Activated T-cell treated with anti-CD3 and anti-CD28 coated beads, Interleukin-2, amount 50 U/mL, for 24 hours (primary cell): ENCODE data around the gene TAS2R46.
"Not testable (repeated sequence)": the region's sequence is repeated elsewhere in the genome, so short reads cannot be mapped to it uniquely, and the experiment has no call there.

ENCODE experiments used
- DNase-seq: peaks from one replicate; pipeline ENCODE4 v3.0.0-alpha.2; 2020
- H3K27ac Mint-ChIP-seq: 2 replicates; pipeline ENCODE4 v1.8.0; 2020; ENCODE audit warnings: mild to moderate bottlenecking, mixed read lengths
- H3K27me3 Mint-ChIP-seq: 2 replicates; pipeline ENCODE4 v1.8.0; 2020; ENCODE audit warnings: mixed read lengths
- H3K36me3 Mint-ChIP-seq: 2 replicates; pipeline ENCODE4 v1.8.0; 2020; ENCODE audit warnings: low read depth, mixed read lengths
- H3K4me1 Mint-ChIP-seq: 2 replicates; pipeline ENCODE4 v1.8.0; 2020; ENCODE audit warnings: low read depth, mixed read lengths
- H3K4me3 Mint-ChIP-seq: 2 replicates; pipeline ENCODE4 v1.8.0; 2020; ENCODE audit warnings: mild to moderate bottlenecking, moderate library complexity, mixed read lengths
- H3K9me3 Mint-ChIP-seq: 2 replicates; pipeline ENCODE4 v1.8.0; 2020; ENCODE audit warnings: mixed read lengths

Gene TAS2R46, protein sequence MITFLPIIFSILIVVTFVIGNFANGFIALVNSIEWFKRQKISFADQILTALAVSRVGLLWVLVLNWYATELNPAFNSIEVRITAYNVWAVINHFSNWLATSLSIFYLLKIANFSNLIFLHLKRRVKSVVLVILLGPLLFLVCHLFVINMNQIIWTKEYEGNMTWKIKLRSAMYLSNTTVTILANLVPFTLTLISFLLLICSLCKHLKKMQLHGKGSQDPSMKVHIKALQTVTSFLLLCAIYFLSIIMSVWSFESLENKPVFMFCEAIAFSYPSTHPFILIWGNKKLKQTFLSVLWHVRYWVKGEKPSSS

DNA sequence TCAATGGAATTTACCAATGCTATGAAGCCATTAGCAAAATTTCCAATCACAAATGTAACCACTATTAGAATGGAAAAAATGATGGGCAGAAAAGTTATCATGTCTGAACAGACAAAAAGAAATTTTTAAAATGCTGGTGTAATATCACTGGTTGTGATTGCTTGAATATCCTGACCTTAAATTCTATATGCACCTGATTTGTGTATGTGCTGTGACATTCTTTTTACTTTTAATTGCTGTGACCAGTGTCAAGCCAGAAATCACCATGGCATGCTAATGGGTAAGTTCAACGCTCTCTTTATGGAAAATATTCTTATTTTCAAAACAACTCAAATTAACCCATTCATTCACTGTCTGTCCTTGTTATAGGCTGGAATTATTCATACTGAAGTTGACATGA lies at the start of gene TAS2R46:
TSS of gene TAS2R46 (minus strand) at position 101 of the 400 bp plus-strand sequence. CDS start at position 101, 0 bp downstream.
- H3K27me3 Mint-ChIP-seq, DNase-seq, H3K27ac Mint-ChIP-seq, H3K9me3 Mint-ChIP-seq, H3K4me3 Mint-ChIP-seq: not testable (repeated sequence)
- Mint-ChIP-seq H3K4me1 (peaks cover 36% of the 10 kb centered on the region), H3K36me3 (peaks cover 30% of the 10 kb centered on the region)

DNA sequence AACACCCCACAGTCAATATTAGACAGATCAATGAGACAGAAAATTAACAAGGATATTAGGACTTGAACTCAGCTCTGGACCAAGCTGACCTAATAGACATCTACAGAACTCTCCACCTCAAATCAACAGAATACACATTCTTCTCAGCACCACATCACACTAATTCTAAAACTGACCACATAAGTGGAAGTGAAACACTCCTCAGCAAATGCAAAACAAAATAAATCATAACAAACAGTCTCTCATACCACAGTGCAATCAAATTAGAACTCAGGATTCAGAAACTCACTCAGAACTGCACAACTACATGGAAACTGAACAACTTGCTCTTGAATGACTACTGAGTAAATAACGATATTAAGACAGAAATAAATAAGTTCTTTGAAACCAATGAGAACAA lies 49.1 kb upstream of the TAS2R46 start:
- not testable (repeated sequence) for H3K4me3 Mint-ChIP-seq, H3K27me3 Mint-ChIP-seq, DNase-seq
- H3K4me1 Mint-ChIP-seq = peaks cover 63% of the 10 kb centered on the region
- H3K36me3 Mint-ChIP-seq = peaks cover 95% of the 10 kb centered on the region
- H3K27ac Mint-ChIP-seq = peak overlapping the region; percentile 34
- peaks cover 47% of the 10 kb centered on the region for H3K9me3 Mint-ChIP-seq

DNA sequence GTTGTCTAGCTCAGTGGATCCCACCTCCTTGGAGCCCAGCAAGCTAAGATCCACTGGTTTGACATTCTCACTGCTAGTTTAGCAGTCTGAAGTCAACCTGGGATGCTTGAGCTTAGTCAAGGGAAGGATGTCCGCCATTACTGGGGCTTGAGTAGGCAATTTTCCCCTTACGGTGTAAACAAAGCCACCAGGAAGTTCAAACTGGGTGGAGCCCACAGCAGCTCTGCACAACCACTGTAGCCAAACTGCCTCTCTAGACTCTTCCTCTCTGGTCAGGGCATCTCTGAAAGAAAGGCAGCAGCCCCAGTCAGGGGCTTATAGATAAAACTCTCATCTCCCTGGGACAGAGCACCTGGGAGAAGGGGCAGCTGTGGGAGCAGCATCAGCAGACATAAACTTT lies 46.8 kb upstream of the TAS2R46 start:
- no peak for DNase-seq
- H3K27ac Mint-ChIP-seq = no peak overlapping the region
- H3K4me3 Mint-ChIP-seq = no peak overlapping the region
- H3K27me3 Mint-ChIP-seq = no peaks in the 10 kb centered on the region
- peaks cover 90% of the 10 kb centered on the region for H3K36me3 Mint-ChIP-seq
- peaks cover 52% of the 10 kb centered on the region for H3K4me1 Mint-ChIP-seq
- peaks cover 45% of the 10 kb centered on the region for H3K9me3 Mint-ChIP-seq

DNA sequence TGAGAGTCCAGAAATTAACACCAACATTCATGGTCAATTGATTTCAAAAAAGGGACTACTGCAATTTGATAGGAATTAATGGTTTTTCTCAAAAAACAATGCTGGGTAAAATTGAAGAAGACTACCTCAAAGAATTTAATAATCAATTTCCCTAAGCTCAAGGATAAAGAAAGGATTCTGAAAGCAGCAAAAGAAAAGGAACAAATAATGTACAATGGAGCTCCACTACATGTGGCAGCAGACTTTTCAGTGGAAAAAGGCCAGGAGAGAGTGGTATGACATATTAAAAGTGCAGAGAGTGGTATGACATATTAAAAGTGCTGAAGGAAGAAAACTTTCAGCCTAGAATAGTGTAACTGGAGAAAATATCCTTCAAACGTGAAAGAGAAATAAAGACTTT lies 45.6 kb upstream of the TAS2R46 start:
- Mint-ChIP-seq H3K9me3 (peaks cover 38% of the 10 kb centered on the region), H3K4me3 (no peak overlapping the region), H3K4me1 (peaks cover 44% of the 10 kb centered on the region), H3K27ac (no peak overlapping the region), H3K36me3 (peaks cover 86% of the 10 kb centered on the region), H3K27me3 (no peaks in the 10 kb centered on the region)
- DNase-seq = no peak

DNA sequence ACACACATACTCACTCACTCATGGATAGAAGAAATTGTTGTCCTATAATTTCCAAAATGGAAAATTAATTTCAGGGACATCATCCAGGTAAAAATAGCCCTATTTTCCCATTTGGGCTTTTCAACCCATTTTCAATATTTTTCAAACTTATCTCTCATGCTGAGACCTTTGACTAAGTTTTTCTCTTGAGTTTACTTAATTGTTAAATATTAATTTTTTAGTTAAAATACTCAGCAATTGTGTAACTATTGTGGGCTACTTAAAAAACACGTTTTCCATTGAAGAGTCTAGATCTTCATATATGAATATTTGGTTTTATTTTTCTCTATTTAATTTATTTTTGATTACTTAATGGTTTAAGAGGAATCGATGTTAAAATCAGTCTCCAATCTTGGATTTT lies 44.2 kb upstream of the TAS2R46 start:
- H3K36me3 Mint-ChIP-seq = peaks cover 82% of the 10 kb centered on the region
- H3K9me3 Mint-ChIP-seq = peaks cover 24% of the 10 kb centered on the region
- peaks cover 34% of the 10 kb centered on the region for H3K4me1 Mint-ChIP-seq
- H3K27ac Mint-ChIP-seq = no peak overlapping the region
- no peaks in the 10 kb centered on the region for H3K27me3 Mint-ChIP-seq
- no peak overlapping the region for H3K4me3 Mint-ChIP-seq
- DNase-seq = no peak

DNA sequence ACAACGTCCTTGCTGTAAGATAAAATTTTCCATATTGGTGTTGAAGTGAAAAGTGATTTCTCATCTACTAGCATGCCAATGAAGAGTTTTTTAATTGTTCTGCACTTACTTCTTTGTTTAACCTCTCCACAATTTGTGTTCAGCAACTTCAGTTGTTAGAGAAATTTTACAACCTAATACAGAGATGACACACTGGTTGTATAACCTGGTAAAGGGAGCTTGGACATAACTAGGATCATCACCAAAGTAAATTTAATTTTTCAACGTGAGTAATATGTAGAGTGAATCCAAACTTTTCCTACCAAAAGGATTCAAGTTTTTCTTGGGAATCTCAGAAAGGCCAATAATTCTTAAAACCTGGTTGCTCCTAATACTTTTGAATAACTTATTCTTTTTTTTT lies 43.5 kb upstream of the TAS2R46 start:
- H3K36me3 Mint-ChIP-seq = peaks cover 79% of the 10 kb centered on the region

DNA sequence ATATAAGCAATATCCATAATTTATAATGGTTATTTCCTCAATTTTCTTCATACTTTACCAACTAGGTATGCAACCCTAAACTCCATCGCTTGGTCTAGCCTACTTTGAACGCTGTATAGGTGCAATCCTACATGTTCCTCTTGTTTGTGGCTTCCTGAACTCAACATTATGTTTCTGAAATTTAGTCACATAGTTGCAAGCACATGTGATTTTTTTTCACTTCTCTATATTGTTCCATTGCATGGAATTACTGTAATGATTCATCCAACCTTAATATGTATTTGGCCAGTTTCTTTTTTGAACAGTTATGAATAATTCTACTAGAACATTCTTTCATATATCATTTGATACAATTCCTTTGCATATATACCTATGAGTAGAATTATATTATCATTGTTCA lies 32.8 kb upstream of the TAS2R46 start:
- not testable (repeated sequence) for H3K4me3 Mint-ChIP-seq, DNase-seq, H3K9me3 Mint-ChIP-seq, H3K27ac Mint-ChIP-seq, H3K27me3 Mint-ChIP-seq
- H3K36me3 Mint-ChIP-seq = peaks cover 51% of the 10 kb centered on the region
- H3K4me1 Mint-ChIP-seq = peaks cover 23% of the 10 kb centered on the region

More for the DNA sequence above, 43.5 kb upstream of the TAS2R46 start:
- Mint-ChIP-seq H3K27ac (no peak overlapping the region), H3K4me3 (no peak overlapping the region), H3K9me3 (peaks cover 18% of the 10 kb centered on the region), H3K4me1 (peaks cover 27% of the 10 kb centered on the region), H3K27me3 (no peaks in the 10 kb centered on the region)
- no peak for DNase-seq

DNA sequence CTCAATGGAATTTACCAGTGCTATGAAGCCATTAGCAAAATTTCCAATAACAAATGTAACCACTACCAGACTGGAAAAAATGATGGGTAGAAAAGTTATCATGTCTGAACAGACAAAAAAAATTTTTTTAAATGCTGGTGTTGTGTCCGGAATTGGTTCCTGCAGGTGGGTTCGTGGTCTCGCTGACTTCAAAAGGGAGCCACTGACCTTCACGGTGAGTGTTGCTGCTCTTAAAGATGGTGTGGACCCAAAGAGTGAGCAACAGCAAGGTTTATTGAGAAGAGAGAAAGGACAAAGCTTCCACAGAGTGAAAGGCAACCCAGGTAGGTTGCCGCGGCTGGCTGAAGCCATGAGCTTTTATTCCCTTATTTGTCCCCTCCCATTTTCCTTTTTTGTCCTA lies 30.0 kb upstream of the TAS2R46 start, which contains the start of gene TAS2R43:
TSS of gene TAS2R43 (minus strand) at position 186 of the 400 bp plus-strand sequence. CDS start at position 102, 84 bp downstream.
- H3K4me3 Mint-ChIP-seq = no peak within 1 kb of the TSS
- peaks cover 15% of the 10 kb centered on the region for H3K4me1 Mint-ChIP-seq
- no peak within 1 kb of the TSS for H3K27ac Mint-ChIP-seq
- DNase-seq = no peak
- peaks cover 44% of the 10 kb centered on the region for H3K36me3 Mint-ChIP-seq
- no peaks in the 10 kb centered on the region for H3K27me3 Mint-ChIP-seq
- H3K9me3 Mint-ChIP-seq = no peaks in the 10 kb centered on the region

DNA sequence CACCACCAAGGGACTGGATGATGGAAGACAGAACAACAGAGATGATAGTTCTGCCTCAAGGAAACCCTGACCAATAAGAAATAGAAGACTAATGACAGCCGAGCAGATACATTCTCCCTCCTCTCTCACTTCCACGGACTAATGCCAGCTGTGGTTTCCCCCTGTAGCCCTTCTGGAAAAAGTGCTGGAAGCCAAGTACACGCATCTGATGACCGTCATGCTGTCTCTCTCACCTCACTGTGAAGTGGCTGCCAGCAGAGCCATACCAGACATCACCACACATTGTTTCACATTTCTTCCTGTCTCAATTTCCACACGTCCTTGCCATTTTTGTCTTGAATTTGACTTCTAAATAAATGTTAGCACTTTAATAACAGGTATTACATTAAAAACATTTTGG lies 27.2 kb upstream of the TAS2R46 start:
- H3K4me1 Mint-ChIP-seq = peaks cover 24% of the 10 kb centered on the region
- peaks cover 45% of the 10 kb centered on the region for H3K36me3 Mint-ChIP-seq
- no peak overlapping the region for H3K4me3 Mint-ChIP-seq

DNA sequence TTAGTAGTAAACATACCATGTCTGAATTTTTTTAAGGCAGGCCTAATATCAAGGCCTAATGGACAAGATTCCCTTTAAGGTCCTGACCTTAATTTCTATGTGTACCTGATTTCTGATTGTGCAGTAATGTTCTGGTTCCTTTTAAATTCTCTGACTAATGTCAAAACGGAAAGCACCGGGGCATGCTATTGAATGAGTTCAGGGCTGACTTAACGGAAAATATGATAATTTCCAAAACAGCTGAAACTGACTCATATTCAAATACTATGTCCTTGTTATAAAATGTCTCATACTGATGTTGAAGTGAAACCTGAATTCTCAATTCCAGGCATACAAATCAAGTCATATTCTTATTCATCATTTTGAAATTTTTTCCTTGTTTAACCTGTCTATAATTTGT lies 23.3 kb upstream of the TAS2R46 start:
- Mint-ChIP-seq H3K4me1 (peaks cover 13% of the 10 kb centered on the region), H3K9me3 (peaks cover 12% of the 10 kb centered on the region), H3K36me3 (peaks cover 45% of the 10 kb centered on the region), H3K4me3 (no peak overlapping the region), H3K27ac (peak overlapping the region; percentile 76), H3K27me3 (no peaks in the 10 kb centered on the region)
- no peak for DNase-seq

More for the DNA sequence above, 27.2 kb upstream of the TAS2R46 start:
- DNase-seq = no peak
- Mint-ChIP-seq H3K9me3 (no peaks in the 10 kb centered on the region), H3K27ac (no peak overlapping the region), H3K27me3 (no peaks in the 10 kb centered on the region)

DNA sequence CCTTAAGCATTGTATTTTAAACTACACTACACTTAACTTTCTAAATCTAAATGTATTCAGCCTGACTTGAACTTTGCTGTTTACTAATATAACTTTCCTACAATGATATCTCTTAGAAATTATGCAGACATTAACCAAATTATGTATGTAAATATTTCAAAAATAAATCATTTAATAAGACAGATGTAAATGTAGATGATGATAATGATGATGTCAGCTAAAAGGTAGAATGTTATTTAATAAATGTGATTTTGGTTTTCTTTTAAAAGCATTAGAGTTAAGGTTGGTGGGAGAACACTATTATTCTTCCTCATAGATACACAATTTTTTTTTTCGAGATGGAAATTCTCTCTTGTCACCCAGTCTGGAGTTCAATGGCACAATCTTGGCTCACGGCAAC lies 19.9 kb upstream of the TAS2R46 start:
- Mint-ChIP-seq H3K27ac (no peak overlapping the region), H3K4me1 (peaks cover 29% of the 10 kb centered on the region), H3K4me3 (no peak overlapping the region), H3K9me3 (peaks cover 12% of the 10 kb centered on the region), H3K27me3 (no peaks in the 10 kb centered on the region), H3K36me3 (peaks cover 51% of the 10 kb centered on the region)
- no peak for DNase-seq

DNA sequence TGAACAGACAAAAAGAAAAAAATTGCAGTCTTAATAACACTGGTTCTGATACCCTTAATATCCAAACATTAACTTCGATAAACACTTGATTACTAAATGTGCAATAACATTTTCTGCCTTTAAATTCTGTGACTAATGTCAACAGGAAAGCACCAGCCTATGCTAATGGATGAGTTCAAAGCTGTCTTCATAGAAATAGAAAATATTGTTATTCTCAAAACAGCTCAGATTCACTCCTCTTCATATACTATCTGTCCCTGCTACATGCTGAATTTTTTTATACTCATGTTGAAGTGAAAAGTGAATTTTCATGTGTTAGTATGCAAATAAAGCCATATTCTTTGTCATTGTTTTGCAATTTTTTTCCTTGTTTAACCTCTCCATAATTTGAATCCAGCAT lies 16.2 kb upstream of the TAS2R46 start:
- Mint-ChIP-seq H3K27me3 (no peaks in the 10 kb centered on the region), H3K27ac (no peak overlapping the region), H3K9me3 (peaks cover 5% of the 10 kb centered on the region), H3K4me3 (no peak overlapping the region), H3K4me1 (peaks cover 26% of the 10 kb centered on the region), H3K36me3 (peaks cover 50% of the 10 kb centered on the region)
- DNase-seq = no peak

DNA sequence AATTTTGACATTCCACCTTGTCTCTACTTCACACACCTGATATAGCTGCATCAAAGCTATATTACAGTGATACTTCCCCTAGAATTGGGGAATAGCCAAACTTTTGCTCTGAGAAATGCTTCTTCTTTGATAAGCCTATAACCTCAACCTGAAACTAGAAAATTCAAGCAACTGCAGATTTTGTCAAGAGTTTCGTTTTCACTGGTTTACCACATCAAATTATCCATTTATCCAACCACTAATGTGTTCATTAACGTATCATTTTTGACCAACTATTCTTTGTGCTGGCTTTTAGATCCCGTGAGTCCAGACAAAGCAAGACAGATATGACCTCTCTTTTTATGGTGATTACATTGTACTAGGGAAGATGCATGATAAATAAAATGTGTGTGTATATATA lies 13.5 kb upstream of the TAS2R46 start:
- H3K36me3 Mint-ChIP-seq = peaks cover 51% of the 10 kb centered on the region
- no peak overlapping the region for H3K4me3 Mint-ChIP-seq
- no peak overlapping the region for H3K27ac Mint-ChIP-seq
- no peak for DNase-seq
- H3K4me1 Mint-ChIP-seq = peaks cover 26% of the 10 kb centered on the region
- H3K27me3 Mint-ChIP-seq = no peaks in the 10 kb centered on the region
- no peaks in the 10 kb centered on the region for H3K9me3 Mint-ChIP-seq

DNA sequence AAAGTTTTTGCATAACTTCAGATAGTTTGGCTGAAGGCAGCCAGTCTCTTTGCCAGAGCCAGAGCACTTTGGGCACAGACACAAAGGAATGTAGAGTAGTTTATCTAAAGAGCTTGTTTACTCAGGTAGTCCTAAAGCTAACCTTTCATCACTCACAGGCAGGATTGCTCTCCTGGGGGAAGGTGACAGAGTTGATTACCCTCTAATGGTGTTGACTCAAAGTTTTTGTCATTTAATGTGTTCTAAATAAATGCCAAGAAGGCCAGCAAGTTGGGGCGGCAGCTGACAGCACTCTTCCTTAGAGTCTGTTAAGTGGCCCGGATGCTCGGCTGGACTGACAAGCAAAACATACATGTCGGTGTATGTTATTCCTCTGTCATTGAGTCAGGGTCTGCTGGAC lies 9.3 kb upstream of the TAS2R46 start:
- Mint-ChIP-seq H3K27me3 (no peaks in the 10 kb centered on the region), H3K36me3 (peaks cover 45% of the 10 kb centered on the region), H3K9me3 (no peaks in the 10 kb centered on the region), H3K4me1 (peaks cover 10% of the 10 kb centered on the region), H3K27ac (no peak overlapping the region), H3K4me3 (no peak overlapping the region)
- no peak for DNase-seq

DNA sequence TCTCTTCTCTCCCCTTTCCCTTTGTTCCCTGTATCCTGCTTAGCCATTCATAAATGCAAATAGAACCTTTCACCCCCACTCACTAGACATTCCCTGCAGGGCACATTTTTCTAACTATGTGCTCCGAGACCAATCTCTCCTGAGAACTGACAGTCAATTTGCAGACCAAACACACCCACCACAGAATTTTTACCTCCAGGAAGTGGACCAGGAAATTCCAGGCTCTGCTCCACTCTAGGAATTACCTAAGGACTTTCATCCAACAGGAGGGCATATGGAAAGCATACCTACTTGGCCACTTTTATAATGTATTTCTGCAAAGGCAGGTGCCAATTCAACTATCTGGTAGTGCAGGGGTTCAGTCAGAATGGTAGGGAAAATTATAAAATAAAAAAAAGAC lies 8.9 kb upstream of the TAS2R46 start:
- Mint-ChIP-seq H3K4me1 (peaks cover 11% of the 10 kb centered on the region), H3K27me3 (no peaks in the 10 kb centered on the region), H3K27ac (no peak overlapping the region), H3K9me3 (no peaks in the 10 kb centered on the region), H3K36me3 (peaks cover 46% of the 10 kb centered on the region), H3K4me3 (no peak overlapping the region)
- no peak for DNase-seq
